ENCODE data around the gene ADAMTS16.
"Not testable (repeated sequence)": the region's sequence is repeated elsewhere in the genome, so short reads cannot be mapped to it uniquely, and the experiment has no call there.

Gene ADAMTS16

DNA sequence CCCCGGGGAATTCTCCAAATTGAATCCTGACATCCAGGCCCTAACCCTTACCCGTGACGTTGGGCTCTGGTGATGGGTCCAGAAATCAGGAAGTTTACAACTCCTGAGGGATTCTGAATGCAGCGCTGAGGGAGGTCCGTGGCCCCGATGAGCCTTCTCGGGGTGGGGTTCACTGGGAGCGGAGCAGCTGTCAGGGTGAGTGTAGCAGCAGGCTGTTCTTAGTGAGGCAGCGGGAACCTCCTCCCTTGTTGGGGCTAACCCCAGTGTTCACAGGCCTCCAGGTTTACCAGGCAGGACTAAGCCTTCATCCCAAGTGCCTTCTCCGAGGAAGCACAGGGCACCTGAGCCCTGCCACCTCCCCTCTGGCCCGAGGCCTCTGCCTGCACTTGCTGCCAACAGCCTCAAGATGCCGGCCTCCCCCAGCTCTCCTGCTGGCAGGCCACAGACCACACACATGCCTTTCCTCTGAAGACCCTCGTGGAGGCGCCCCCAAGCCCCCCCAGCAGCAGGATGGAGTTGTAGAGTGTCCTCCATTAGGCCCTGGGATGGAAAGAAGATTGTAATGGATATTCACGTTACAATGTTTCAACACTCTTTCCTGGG lies 7.3 kb upstream of the ADAMTS16 start:
- Mint-ChIP-seq H3K36me3 (no peaks in the 10 kb centered on the region), H3K9me3 (peaks cover 4 to 8% of the 10 kb centered on the region in 2 donors), H3K4me1 (no peaks in the 10 kb centered on the region), H3K4me3 (no peak overlapping the region), H3K27ac (no peak overlapping the region), H3K27me3 (no peaks in the 10 kb centered on the region)
- ATAC-seq (replicated peaks): no peak
- no peak for DNase-seq

DNA sequence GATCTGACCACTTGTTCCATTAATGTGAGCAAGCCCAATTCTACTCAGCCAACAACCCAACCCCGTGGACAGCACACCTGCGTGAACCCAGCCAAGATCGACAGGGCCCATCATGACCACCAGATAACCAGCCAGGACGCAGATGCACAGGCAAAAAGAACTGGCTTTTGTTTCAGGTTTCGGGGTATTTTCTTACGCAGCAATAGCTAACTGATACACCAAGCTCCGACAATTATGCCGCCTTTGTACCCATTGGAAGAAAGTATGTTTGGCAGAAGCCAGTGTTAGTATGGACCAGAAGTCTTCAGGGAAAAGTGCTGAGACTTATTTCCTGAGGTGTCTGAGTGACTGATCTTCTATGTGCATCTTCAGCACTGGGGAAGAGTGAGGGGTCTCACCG lies 6.0 kb upstream of the ADAMTS16 start:
- Mint-ChIP-seq H3K9me3 (peaks cover 4 to 8% of the 10 kb centered on the region in 2 donors), H3K36me3 (no peaks in the 10 kb centered on the region), H3K4me1 (no peaks in the 10 kb centered on the region), H3K4me3 (no peak overlapping the region), H3K27me3 (peaks cover 4 to 6% of the 10 kb centered on the region in 2 donors), H3K27ac (no peak overlapping the region)
- DNase-seq (no peak), ATAC-seq (replicated peaks) (no peak)

DNA sequence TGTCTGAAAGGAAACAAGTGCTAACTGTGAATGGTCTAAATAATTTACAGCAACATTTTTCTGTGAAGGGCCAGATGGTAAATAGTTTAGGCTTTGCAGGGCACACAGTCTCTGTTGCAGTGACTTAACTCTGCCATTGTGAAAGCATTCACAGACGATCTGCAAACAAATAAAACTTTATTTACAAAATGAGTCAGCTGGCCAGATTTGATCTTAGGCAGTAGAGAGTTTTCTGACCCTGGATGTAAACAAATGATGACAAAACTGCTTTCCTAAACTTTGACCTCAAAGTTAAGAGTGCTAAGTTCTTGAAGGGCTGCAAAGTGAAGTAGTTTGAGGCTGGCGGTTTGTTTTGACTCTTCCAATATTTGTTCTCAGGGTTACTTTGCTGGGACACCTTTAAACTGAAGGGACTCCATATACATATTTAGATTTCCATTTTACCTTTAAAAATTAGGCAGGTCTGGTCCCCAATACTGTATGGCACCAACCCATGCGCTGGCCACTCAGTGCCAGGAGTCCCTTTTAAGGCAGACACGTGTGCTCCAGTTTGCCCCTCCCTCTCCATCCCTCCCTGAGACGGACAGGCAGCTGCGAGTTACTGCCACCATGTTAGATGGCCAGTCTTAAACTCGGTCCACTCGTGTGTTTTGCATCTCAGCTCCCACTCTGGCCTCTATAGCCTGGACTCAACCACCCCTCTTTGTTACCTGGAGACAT lies 4.0 kb upstream of the ADAMTS16 start:
- H3K36me3 Mint-ChIP-seq: no peaks in the 10 kb centered on the region
- ATAC-seq (replicated peaks) (no peak), DNase-seq (no peak)
- H3K9me3 Mint-ChIP-seq: peaks cover 4 to 8% of the 10 kb centered on the region in 2 donors
- H3K27me3 Mint-ChIP-seq: peaks cover 13 to 21% of the 10 kb centered on the region in 2 donors
- H3K4me1 Mint-ChIP-seq: no peaks in the 10 kb centered on the region
- H3K27ac Mint-ChIP-seq: no peak overlapping the region
- H3K4me3 Mint-ChIP-seq: no peak overlapping the region

DNA sequence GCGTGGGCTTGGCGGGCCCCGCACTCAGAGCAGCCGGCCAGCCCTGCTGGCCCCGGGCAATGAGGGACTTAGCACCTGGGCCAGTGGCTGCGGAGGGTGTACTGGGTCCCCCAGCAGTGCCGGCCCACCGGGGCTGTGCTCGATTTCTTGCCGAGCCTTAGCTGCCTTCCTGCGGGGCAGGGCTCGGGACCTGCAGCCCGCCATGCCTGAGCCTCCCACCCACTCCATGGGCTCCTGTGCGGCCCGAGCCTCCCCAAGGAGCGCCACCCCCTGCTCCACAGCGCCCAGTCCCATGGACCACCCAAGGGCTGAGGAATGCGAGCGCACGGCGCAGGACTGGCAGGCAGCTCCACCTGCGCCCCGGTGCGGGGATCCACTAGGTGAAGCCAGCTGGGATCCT lies 2.3 kb upstream of the ADAMTS16 start:
- not testable (repeated sequence) for ATAC-seq (replicated peaks); DNase-seq; H3K36me3 Mint-ChIP-seq; H3K4me3 Mint-ChIP-seq; H3K9me3 Mint-ChIP-seq; H3K4me1 Mint-ChIP-seq; H3K27ac Mint-ChIP-seq
- peaks cover 18 to 22% of the 10 kb centered on the region in 2 donors for H3K27me3 Mint-ChIP-seq

DNA sequence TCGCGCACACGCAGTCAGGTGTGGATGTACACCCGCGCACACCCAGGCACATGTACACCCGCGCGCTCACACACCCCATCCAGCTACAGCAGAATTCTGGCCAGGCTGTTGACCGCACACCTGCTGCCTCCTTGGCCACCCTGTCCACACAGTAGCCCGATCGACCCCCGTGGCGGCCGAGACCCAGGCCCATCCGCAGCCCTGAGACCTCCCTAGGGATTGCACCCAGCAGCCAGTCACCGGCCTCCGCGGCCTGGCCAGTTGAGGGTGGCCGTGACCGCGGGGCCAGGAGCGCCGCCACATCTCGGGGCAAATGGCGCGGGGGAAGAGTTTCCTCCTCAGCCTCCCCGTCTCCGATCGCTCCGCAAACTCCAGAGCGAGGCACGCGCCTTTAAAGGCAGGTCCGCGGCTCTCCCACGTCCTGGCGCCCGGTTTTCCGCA lies 774 bp upstream of the ADAMTS16 start:
- ATAC-seq (replicated peaks): no peak
- Mint-ChIP-seq H3K27me3 (peaks cover 18 to 22% of the 10 kb centered on the region in 2 donors), H3K36me3 (no peaks in the 10 kb centered on the region), H3K4me1 (no peaks in the 10 kb centered on the region), H3K27ac (no peak overlapping the region), H3K9me3 (no peaks in the 10 kb centered on the region), H3K4me3 (no peak overlapping the region)
- DNase-seq: no peak

DNA sequence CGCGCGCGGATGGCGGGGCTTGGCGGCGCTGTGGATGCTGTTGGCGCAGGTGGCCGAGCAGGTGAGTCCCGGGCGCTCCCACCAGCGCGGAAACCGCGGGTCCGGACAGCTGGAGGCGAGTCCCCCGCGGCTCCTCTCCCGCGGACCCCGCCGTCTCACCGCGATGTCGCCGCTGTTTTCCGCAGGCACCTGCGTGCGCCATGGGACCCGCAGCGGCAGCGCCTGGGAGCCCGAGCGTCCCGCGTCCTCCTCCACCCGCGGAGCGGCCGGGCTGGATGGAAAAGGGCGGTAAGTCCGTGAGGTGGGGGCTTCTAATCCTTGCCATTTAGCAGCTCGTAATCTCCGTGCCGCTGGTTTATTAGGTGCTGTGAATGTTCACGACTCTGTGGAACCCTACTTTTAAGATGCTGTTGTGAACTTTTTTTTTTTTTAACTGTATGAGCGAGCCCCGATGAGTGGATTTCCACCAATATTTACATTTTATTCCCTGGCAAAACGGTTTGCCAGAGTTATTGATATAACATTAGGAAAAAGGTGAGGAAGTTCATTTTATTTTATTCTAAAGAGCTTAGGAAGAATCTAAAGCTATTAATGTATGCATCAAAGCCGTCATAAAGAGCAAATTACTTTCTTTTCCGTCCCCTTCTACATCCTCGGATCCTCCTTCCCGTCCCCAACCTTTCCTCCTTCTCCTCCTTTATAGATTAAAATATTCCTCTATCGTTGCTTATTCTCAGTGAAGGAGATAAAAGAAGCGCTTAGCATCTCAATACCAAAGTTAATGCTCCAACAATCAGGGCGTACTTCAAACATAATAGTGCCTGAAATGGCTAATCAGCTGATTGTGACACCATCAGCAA lies 579 bp downstream of the ADAMTS16 start:
- no peak for ATAC-seq (replicated peaks)
- Mint-ChIP-seq H3K27ac (no peak overlapping the region), H3K9me3 (no peaks in the 10 kb centered on the region), H3K4me1 (no peaks in the 10 kb centered on the region), H3K4me3 (no peak overlapping the region), H3K27me3 (peaks cover 18 to 22% of the 10 kb centered on the region in 2 donors), H3K36me3 (no peaks in the 10 kb centered on the region)
- no peak for DNase-seq

DNA sequence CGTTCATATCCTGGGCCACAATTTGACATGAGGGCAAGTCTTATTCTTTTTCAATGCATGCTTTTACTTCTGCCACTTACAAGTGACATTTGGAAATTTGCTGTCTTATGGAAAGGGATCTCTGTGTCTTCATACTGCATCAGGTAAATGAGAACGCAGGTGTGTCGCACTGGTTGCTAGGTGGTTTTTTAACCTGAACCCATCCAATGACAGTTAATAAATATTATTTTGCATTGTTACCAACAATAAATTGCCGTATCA lies 1.1 kb downstream of the ADAMTS16 start:
- Mint-ChIP-seq H3K27me3 (peaks cover 18 to 22% of the 10 kb centered on the region in 2 donors), H3K27ac (no peak overlapping the region), H3K4me1 (no peaks in the 10 kb centered on the region), H3K36me3 (no peaks in the 10 kb centered on the region), H3K9me3 (no peaks in the 10 kb centered on the region), H3K4me3 (no peak overlapping the region)
- DNase-seq (no peak), ATAC-seq (replicated peaks) (no peak)

DNA sequence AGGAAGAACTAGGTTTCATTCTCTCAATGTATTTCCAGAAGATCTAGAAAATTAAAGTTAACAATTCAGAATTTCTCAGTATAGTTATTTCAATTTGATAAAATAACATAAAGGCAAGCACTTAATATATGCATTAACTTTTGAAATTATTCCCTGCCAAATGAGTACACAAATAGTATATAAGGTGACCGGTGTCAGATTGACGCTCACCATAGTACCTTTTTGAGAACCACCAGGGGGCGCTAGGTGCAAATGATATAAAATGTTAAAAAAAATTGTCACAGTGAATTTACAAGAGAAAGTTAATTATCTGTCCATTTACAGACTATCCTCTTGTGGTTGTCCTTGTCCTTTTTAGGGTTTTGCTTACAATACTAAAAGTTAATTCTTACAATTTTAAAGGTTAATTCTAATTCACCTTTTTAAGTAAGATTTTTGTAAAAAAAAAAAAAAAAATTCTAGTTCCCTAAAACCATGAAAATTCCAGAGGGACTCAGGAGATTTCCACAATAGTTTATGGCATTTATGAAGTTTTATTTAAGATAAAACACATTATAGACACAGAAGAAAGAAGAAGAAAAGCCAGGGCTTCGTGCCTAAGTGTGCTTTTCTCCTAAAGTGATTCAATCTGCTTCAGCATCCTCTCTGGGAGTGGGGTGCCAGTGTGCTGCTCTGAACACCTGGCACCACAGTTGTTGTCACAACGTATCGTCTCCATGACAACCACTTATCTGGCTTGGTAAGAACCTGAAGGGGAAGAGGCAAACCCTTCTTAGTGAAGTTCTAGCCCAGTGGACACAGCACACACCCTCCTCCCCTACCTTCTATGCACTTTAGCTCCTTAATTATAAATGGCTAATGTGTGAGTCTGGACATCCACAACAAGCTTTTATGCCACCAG lies 1.7 kb downstream of the ADAMTS16 start:
- DNase-seq (no peak), ATAC-seq (replicated peaks) (peak; percentile 45 to 69)
- H3K4me1 Mint-ChIP-seq: no peaks in the 10 kb centered on the region
- H3K27me3 Mint-ChIP-seq: peaks cover 18 to 22% of the 10 kb centered on the region in 2 donors
- no peaks in the 10 kb centered on the region for H3K9me3 Mint-ChIP-seq
- no peak overlapping the region for H3K4me3 Mint-ChIP-seq
- no peaks in the 10 kb centered on the region for H3K36me3 Mint-ChIP-seq
- no peak overlapping the region for H3K27ac Mint-ChIP-seq

DNA sequence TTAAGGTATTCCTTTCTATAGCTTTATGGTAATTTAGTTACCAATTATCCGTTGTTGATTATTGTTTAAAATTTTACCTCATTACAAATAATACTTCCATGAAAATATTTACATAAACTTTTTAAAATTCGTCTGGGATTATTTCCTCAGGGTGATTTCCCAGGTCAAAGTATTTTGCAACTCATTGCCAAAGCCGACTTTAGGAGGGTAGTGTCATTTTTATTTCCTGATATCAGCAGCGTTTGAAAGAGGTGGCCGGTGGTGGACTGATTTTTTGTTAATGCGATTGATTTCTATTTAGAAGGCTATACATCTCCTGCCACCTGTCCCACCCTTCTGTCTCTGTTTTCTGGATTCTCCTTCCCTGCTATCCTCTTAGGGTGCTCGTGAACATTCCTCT lies 4.3 kb downstream of the ADAMTS16 start:
- peaks cover 0 to 3% of the 10 kb centered on the region in 2 donors for H3K9me3 Mint-ChIP-seq
- H3K27me3 Mint-ChIP-seq: peaks cover 11 to 14% of the 10 kb centered on the region in 2 donors
- no peak for ATAC-seq (replicated peaks)
- H3K4me1 Mint-ChIP-seq: no peaks in the 10 kb centered on the region
- no peaks in the 10 kb centered on the region for H3K36me3 Mint-ChIP-seq
- no peak overlapping the region for H3K4me3 Mint-ChIP-seq
- H3K27ac Mint-ChIP-seq: no peak overlapping the region
- DNase-seq: no peak

DNA sequence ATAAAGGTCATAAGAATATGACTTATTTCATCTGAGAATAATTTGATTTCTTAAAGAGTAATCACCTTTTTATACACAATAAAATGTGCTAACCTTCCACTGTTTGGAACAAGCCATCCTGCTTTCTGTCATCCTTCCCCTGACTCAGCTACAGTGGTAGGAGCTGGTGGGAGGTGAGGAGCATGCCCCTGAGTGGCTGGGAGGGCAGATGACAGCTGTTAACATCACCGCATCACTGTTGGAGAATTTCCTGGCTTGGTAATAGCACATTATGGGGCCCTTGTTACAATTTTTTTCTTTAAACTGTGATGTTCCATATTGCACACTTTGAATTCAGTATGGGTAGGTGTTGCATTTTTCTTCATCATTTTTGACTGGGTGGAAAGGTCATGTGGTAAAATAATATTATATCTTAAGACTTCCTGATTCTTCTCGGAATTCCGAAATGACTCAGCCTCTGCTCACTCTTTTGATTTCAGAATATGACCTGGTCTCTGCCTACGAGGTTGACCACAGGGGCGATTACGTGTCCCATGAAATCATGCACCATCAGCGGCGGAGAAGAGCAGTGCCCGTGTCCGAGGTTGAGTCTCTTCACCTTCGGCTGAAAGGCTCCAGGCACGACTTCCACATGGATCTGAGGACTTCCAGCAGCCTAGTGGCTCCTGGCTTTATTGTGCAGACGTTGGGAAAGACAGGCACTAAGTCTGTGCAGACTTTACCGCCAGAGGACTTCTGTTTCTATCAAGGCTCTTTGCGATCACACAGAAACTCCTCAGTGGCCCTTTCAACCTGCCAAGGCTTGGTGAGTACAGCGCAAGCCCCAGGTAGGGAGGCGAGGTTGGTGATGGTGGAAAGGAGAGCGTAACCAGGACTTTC lies 5.8 kb downstream of the ADAMTS16 start:
- no peak overlapping the region for H3K27ac Mint-ChIP-seq
- DNase-seq (no peak), ATAC-seq (replicated peaks) (no peak)
- peaks cover 4 to 8% of the 10 kb centered on the region in 2 donors for H3K27me3 Mint-ChIP-seq
- H3K4me3 Mint-ChIP-seq: no peak overlapping the region
- H3K36me3 Mint-ChIP-seq: no peaks in the 10 kb centered on the region
- peaks cover 0 to 3% of the 10 kb centered on the region in 2 donors for H3K9me3 Mint-ChIP-seq
- no peaks in the 10 kb centered on the region for H3K4me1 Mint-ChIP-seq

DNA sequence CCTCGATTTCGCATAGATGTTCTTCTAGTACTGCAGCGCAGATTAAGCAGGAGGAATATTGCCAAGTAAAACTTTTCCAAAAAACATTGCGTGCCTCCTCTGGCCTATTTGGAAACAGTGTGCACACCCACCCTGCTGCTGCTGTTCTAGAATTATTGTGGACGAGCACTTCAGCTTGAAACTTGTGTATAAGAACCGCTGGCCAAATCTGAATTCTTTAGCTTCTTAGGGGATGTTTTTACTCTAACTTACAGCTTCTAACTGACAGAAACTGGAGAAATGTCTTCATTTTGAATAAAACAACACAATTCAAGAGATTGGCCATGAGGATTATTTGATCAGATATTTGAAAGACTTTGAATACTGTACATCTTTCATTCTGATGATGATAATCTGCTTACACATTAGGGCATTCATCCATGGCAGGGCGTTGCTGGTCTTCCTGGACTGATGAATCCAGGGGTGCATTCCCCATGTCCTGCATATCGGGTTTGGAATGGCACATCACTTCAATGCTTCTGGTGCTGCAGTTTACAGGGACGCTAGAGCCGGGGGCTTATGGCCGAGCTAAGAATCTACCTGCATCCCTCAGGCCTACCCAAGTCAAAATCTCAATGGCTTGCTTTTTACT lies 6.5 kb downstream of the ADAMTS16 start:
- no peak for DNase-seq
- Mint-ChIP-seq H3K4me1 (no peaks in the 10 kb centered on the region), H3K9me3 (peaks cover 0 to 3% of the 10 kb centered on the region in 2 donors), H3K27me3 (peaks cover 0 to 4% of the 10 kb centered on the region in 2 donors), H3K36me3 (no peaks in the 10 kb centered on the region), H3K4me3 (no peak overlapping the region), H3K27ac (no peak overlapping the region)
- no peak for ATAC-seq (replicated peaks)

DNA sequence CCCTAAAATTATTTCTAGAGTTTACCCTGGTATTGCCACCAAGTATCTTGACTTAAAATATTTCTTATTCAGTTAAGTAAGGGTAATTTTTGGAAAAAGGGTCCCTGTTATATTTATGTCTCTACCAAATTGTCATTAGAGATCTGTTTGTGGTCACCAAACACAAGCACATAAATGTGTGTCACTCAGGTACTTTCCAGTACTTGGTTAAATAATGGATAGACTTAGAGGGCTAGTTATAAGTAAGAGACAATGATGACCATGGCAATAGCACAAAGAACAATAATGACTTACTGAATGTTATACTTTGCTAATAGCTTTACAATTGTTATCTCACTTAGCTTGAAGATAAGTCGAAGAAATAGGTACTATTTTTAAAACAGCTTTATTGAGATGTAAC lies 9.0 kb downstream of the ADAMTS16 start:
- H3K4me3 Mint-ChIP-seq: no peak overlapping the region
- DNase-seq (no peak), ATAC-seq (replicated peaks) (no peak)
- H3K27ac Mint-ChIP-seq: no peak overlapping the region
- H3K9me3 Mint-ChIP-seq: peaks cover 0 to 4% of the 10 kb centered on the region in 2 donors
- H3K27me3 Mint-ChIP-seq: no peaks in the 10 kb centered on the region
- no peaks in the 10 kb centered on the region for H3K36me3 Mint-ChIP-seq
- H3K4me1 Mint-ChIP-seq: no peaks in the 10 kb centered on the region

DNA sequence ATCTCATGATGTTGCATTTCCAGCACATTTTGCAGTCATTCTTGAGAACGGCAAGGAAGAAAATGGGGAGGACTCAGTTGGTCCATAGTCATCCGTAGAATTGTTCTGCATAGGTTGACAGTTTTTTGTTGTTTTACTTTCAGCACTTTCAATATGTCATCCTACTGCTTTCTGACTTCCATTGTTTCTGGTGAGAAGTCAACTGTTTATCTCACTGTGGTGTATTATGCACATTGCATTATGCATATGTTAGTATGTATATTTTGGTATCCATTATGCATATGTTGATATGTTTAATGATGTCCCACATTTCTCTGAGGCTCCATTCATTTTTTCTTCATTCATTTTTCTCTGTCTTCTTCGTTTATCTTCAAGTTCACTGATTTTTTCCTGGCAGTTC lies 10.5 kb downstream of the ADAMTS16 start:
- Mint-ChIP-seq H3K9me3 (peaks cover 8 to 13% of the 10 kb centered on the region in 2 donors), H3K4me3 (no peak overlapping the region), H3K36me3 (no peaks in the 10 kb centered on the region), H3K27ac (no peak overlapping the region), H3K27me3 (no peaks in the 10 kb centered on the region), H3K4me1 (peaks cover 0 to 3% of the 10 kb centered on the region in 2 donors)
- ATAC-seq (replicated peaks) (no peak), DNase-seq (no peak)

Data from stimulated activated naive B cell treated with anti-CD40 and anti-IgM and Interleukin-4, amounts not matched to agents 10 μg/mL and 1 μg/mL and 100 μg/mL, for 72 hours (primary cell).